NT2/D1 (cell line): ENCODE results near the gene STX11.

Source experiments
- DNase-seq: peaks from one replicate; pipeline ENCODE4 v3.0.0-alpha.2; 2011; ENCODE audit warnings: low read depth, low spot score
- H3K27me3 ChIP-seq: 2 replicates; pipeline ENCODE4 v1.6.0; 2011; ENCODE audit warnings: mild to moderate bottlenecking; ENCODE audit not compliant: insufficient read length, insufficient read depth
- H3K36me3 ChIP-seq: 2 replicates; pipeline ENCODE4 v1.6.1; 2011; ENCODE audit warnings: mild to moderate bottlenecking, low read length, mixed read lengths; ENCODE audit not compliant: insufficient read depth, insufficient read length
- H3K4me1 ChIP-seq: 2 replicates; pipeline ENCODE4 v1.5.1; 2011; ENCODE audit not compliant: insufficient read depth, insufficient read length
- H3K4me3 ChIP-seq: 2 replicates; pipeline ENCODE4 v1.5.1; 2011; ENCODE audit warnings: low read depth; ENCODE audit not compliant: insufficient read length
- H3K9ac ChIP-seq: 2 replicates; pipeline ENCODE4 v1.6.0; 2011; ENCODE audit warnings: low read depth; ENCODE audit not compliant: insufficient read length
- H3K9me3 ChIP-seq: 2 replicates; pipeline ENCODE4 v1.5.1; 2011; ENCODE audit warnings: mild to moderate bottlenecking, low read length; ENCODE audit not compliant: insufficient read depth
- SUZ12 ChIP-seq: IDR thresholded peaks from 2 replicates; pipeline ENCODE4 v1.6.1; 2011; ENCODE audit not compliant: insufficient read length, insufficient read depth; ENCODE audit errors: extremely low read depth
- YY1 ChIP-seq: IDR thresholded peaks from 2 replicates; pipeline ENCODE4 v1.6.1; 2011; ENCODE audit not compliant: insufficient read length, insufficient read depth
- ZNF274 ChIP-seq: IDR thresholded peaks from 2 replicates; pipeline ENCODE4 v1.6.1; 2011; ENCODE audit warnings: mild to moderate bottlenecking, low read depth, low read length

STX11 gene

GRCh38 chr6:144153260-144153659, 2.9 kb downstream of the STX11 start:
- no peaks in the 10 kb centered on the region for H3K9me3 ChIP-seq

DNA sequence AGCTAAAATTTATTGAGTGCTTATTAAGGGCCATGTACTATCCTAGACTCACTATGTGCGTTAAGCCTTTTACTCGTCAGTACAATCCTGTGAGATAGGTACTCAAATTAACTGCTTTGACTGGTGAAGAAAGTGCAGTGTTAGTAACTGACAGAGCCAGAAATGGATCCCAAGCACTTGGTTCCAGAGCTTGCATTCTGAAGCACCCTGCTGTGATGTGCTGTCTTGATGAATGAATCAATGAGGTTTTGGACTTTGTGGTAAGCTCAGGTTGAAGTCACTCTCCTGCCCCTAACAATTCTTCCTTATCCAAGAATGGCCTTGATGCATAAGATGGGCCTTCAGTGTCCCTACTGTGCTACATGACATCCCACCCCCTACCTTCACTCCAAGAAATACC, 3.7 kb downstream of the STX11 start:
- no peak overlapping the region for H3K4me3 ChIP-seq
- peaks cover 3% of the 10 kb centered on the region for H3K4me1 ChIP-seq
- no peak overlapping the region for H3K9ac ChIP-seq
- H3K9me3 ChIP-seq: no peaks in the 10 kb centered on the region
- TF ChIP-seq SUZ12: no peak
- TF ChIP-seq YY1: no peak
- TF ChIP-seq ZNF274: no peak
- DNase-seq: no peak
- H3K36me3 ChIP-seq: no peaks in the 10 kb centered on the region
- peaks cover 33% of the 10 kb centered on the region for H3K27me3 ChIP-seq

More at GRCh38 chr6:144153260-144153659, 2.9 kb downstream of the STX11 start:
- Histone ChIP-seq H3K36me3 (no peaks in the 10 kb centered on the region), H3K27me3 (peaks cover 40% of the 10 kb centered on the region), H3K9ac (no peak overlapping the region), H3K4me3 (no peak overlapping the region), H3K4me1 (peaks cover 3% of the 10 kb centered on the region)
- DNase-seq: no peak
- TF ChIP-seq SUZ12 (no peak), YY1 (no peak), ZNF274 (no peak)

DNA sequence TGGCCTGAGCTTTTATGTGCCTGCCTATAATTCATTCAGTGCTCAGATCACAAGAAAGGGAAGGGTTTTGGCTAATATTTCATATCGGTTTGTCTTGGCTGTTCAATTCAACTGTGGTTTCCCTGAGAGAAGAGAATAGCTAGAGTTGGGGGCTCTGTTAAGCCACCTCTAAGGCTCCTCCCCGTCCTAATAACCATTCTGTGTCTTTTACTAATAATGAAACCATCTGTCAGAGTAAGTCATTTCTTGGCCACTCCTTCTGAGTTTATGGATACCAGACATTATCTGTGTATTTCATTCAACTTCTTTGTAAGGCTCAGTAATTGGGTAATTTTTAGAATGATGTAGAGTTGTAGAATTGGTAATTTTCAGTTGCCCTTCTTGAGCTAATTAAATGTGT, 5.2 kb downstream of the STX11 start:
- peaks cover 3% of the 10 kb centered on the region for H3K4me1 ChIP-seq
- TF ChIP-seq SUZ12 (no peak), YY1 (no peak), ZNF274 (no peak)
- H3K4me3 ChIP-seq: no peak overlapping the region
- H3K9ac ChIP-seq: no peak overlapping the region
- no peaks in the 10 kb centered on the region for H3K36me3 ChIP-seq
- no peaks in the 10 kb centered on the region for H3K9me3 ChIP-seq
- peaks cover 19% of the 10 kb centered on the region for H3K27me3 ChIP-seq
- no peak for DNase-seq

- Histone ChIP-seq H3K4me3 (no peak overlapping the region), H3K27me3 (peaks cover 12% of the 10 kb centered on the region), H3K36me3 (no peaks in the 10 kb centered on the region), H3K9ac (no peak overlapping the region), H3K9me3 (no peaks in the 10 kb centered on the region), H3K4me1 (peaks cover 1% of the 10 kb centered on the region)
- DNase-seq: no peak
- TF ChIP-seq YY1: no peak
- no peak for TF ChIP-seq ZNF274
- TF ChIP-seq SUZ12: no peak
Measured at GRCh38 chr6:144156338-144156737, 6.0 kb downstream of the STX11 start.

GRCh38 chr6:144156991-144157390, 6.7 kb downstream of the STX11 start:
- Histone ChIP-seq H3K4me1 (no peaks in the 10 kb centered on the region), H3K36me3 (no peaks in the 10 kb centered on the region), H3K27me3 (peaks cover 6% of the 10 kb centered on the region), H3K9me3 (no peaks in the 10 kb centered on the region), H3K4me3 (no peak overlapping the region), H3K9ac (no peak overlapping the region)
- TF ChIP-seq ZNF274: no peak
- TF ChIP-seq SUZ12: no peak
- TF ChIP-seq YY1: no peak
- no peak for DNase-seq

- TF ChIP-seq ZNF274: no peak
- no peak for TF ChIP-seq SUZ12
- no peak for TF ChIP-seq YY1
- Histone ChIP-seq H3K9me3 (no peaks in the 10 kb centered on the region), H3K27me3 (no peaks in the 10 kb centered on the region), H3K4me1 (no peaks in the 10 kb centered on the region), H3K4me3 (no peak overlapping the region), H3K36me3 (no peaks in the 10 kb centered on the region), H3K9ac (no peak overlapping the region)
- no peak for DNase-seq
Measured at GRCh38 chr6:144158133-144158532, 7.8 kb downstream of the STX11 start.

GRCh38 chr6:144159223-144159622, 8.9 kb downstream of the STX11 start:
- no peaks in the 10 kb centered on the region for H3K27me3 ChIP-seq
- H3K4me3 ChIP-seq: no peak overlapping the region
- H3K9ac ChIP-seq: no peak overlapping the region
- H3K9me3 ChIP-seq: no peaks in the 10 kb centered on the region
- no peak for TF ChIP-seq SUZ12
- no peak for TF ChIP-seq ZNF274
- TF ChIP-seq YY1: no peak
- no peaks in the 10 kb centered on the region for H3K4me1 ChIP-seq
- no peak for DNase-seq
- H3K36me3 ChIP-seq: no peaks in the 10 kb centered on the region
